T-helper 9 cell (primary cell): ENCODE results near the gene FAM161B.
"Not testable (repeated sequence)": the region's sequence is repeated elsewhere in the genome, so short reads cannot be mapped to it uniquely, and the experiment has no call there.

Source experiments
- DNase-seq: peaks from one replicate; pipeline ENCODE4 v3.0.0-alpha.2; 2020
- total RNA-seq, 2 donors: gene quantifications; one replicate each; lab custom pipeline; 2026; lab: John Stamatoyannopoulos, UW

Gene FAM161B
- 5.8 to 7.0 reads per million in 2 donors for total RNA-seq

GRCh38 chr14:73949752-73950734 is at the start of gene FAM161B, which contains the start of gene COQ6:
TSS of gene FAM161B (minus strand) at chr14:73950094. CDS start at chr14:73950026, 68 bp downstream.
TSS of gene COQ6 (plus strand) at chr14:73950302. CDS start at chr14:73950333, 31 bp downstream.
- DNase-seq = peak; percentile 86

GRCh38 chr14:73998726-73999125 is 48.8 kb upstream of the FAM161B start:
- DNase-seq = no peak

- DNase-seq = no peak
These were observed 48.1 kb upstream of the FAM161B start for GRCh38 chr14:73997944-73998447.

GRCh38 chr14:73997108-73997943 is 47.4 kb upstream of the FAM161B start:
- DNase-seq = no peak

GRCh38 chr14:73996731-73997107 is 46.8 kb upstream of the FAM161B start:
- DNase-seq = no peak

GRCh38 chr14:73995977-73996378 is 46.1 kb upstream of the FAM161B start:
- DNase-seq = no peak

- DNase-seq = not testable (repeated sequence)
These were observed 45.0 kb upstream of the FAM161B start for GRCh38 chr14:73994926-73995325.

GRCh38 chr14:73991092-73991491 is 41.2 kb upstream of the FAM161B start:
- no peak for DNase-seq

- not testable (repeated sequence) for DNase-seq
These were observed 38.8 kb upstream of the FAM161B start for GRCh38 chr14:73988656-73989055.

GRCh38 chr14:73988065-73988464 is 38.2 kb upstream of the FAM161B start:
- DNase-seq = no peak

GRCh38 chr14:73977896-73978295 is 28.0 kb upstream of the FAM161B start:
- DNase-seq = no peak

GRCh38 chr14:73976125-73976524 is 26.2 kb upstream of the FAM161B start:
- no peak for DNase-seq

- DNase-seq = no peak
These were observed 23.6 kb upstream of the FAM161B start for GRCh38 chr14:73973497-73973896.

- no peak for DNase-seq
These were observed 19.0 kb upstream of the FAM161B start for GRCh38 chr14:73968885-73969284.

GRCh38 chr14:73965216-73965615 is 15.3 kb upstream of the FAM161B start:
- no peak for DNase-seq

GRCh38 chr14:73961192-73961591 is 11.3 kb upstream of the FAM161B start:
- no peak for DNase-seq

GRCh38 chr14:73958591-73958990 is 8.7 kb upstream of the FAM161B start:
- no peak for DNase-seq

- DNase-seq = no peak
These were observed 5.8 kb upstream of the FAM161B start for GRCh38 chr14:73955674-73956073.

- no peak for DNase-seq
These were observed 3.8 kb upstream of the FAM161B start for GRCh38 chr14:73953731-73954130.

GRCh38 chr14:73945159-73945670 is 4.7 kb downstream of the FAM161B start:
- no peak for DNase-seq

- no peak for DNase-seq
These were observed 5.3 kb downstream of the FAM161B start for GRCh38 chr14:73944432-73945158.

- DNase-seq = no peak
These were observed 6.8 kb downstream of the FAM161B start for GRCh38 chr14:73943083-73943482.
